H1 (cell line): Measurements from ENCODE around the gene BOK. TPM values are rescaled to one million over a fixed set of nuclear protein-coding genes. Genes with fewer than 3 reads are reported as not detected.

Experiments
- polyA plus RNA-seq, 7 experiments: library from polyadenylated mRNA; depleted of rRNA in 3 of 7; stranded (reverse) in 5 of 7; unstranded in 2 of 7; fragments of >200 nt in 5 of 7; fragments of 200-250 nt in 2 of 7; gene quantifications; 1 replicate in 5 of 7; 2 replicates in 1 of 7; 4 replicates in 1 of 7; pipeline versions ENCODE4 v1.2.1 to v1.2.3, GENCODE V29; 2011 to 2013; ENCODE audit warnings: missing spikeins in 2 of 7, mixed read lengths in 2 of 7
- total RNA-seq: library from RNA; stranded (reverse); fragmentation: NEBNext Ultra II Directional; extraction: Animal tissue kit (Norgen Biotek cat#: 25700); gene quantifications from 2 replicates; pipeline ENCODE4 v1.2.1, GENCODE V29; 2021
- TF ChIP-seq, protein P1 (sequence below): IDR thresholded peaks from 2 replicates; pipeline ENCODE4 v1.6.1; 2011; ENCODE audit warnings: low read length, improper control_type of control experiment

The BOK gene
- total and polyA plus RNA-seq, 2 of the 8 experiments (the other 6 are each of a cell fraction or from before 2014, with no cell fraction given): 33.7 to 37.6 TPM

GRCh38 chr2:241560883-241561474 is 2.4 kb downstream of the BOK start (continued):
- TF ChIP-seq, protein P1, sequence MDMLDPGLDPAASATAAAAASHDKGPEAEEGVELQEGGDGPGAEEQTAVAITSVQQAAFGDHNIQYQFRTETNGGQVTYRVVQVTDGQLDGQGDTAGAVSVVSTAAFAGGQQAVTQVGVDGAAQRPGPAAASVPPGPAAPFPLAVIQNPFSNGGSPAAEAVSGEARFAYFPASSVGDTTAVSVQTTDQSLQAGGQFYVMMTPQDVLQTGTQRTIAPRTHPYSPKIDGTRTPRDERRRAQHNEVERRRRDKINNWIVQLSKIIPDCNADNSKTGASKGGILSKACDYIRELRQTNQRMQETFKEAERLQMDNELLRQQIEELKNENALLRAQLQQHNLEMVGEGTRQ: no peak
